Heart right ventricle (tissue), 16 donors: ENCODE data around the gene AGBL1. TPM values are rescaled to one million over a fixed set of nuclear protein-coding genes. Genes with fewer than 3 reads are reported as not detected.
"Not testable (repeated sequence)": the region's sequence is repeated elsewhere in the genome, so short reads cannot be mapped to it uniquely, and the experiment has no call there.

Experiments used
- ATAC-seq, 8 donors: fragments of 200-7000 bp; cut with Tn5 transposase; one replicate each; pipeline ENCODE4 v1.9.1; 2020; ENCODE audit warnings: mild to moderate bottlenecking in 8 of 8, moderate library complexity in 8 of 8, moderate number of reproducible peaks in 1 of 8
- DNase-seq, 2 donors: peaks; one replicate each; pipeline ENCODE4 v3.0.0-alpha.2; 2020
- H3K27ac ChIP-seq, 10 donors: fragments of 200-600 bp; sonication (generic) in 2 of 10; one replicate each; pipeline versions ENCODE4 v1.5.0 to v1.8.0; 2020 to 2022; ENCODE audit warnings: mild to moderate bottlenecking in 3 of 10
- H3K27me3 ChIP-seq, 7 donors: fragments of 200-600 bp; one replicate each; pipeline ENCODE4 v1.8.0; 2021 to 2022; ENCODE audit warnings: mild to moderate bottlenecking in 2 of 7
- H3K36me3 ChIP-seq, 9 donors: fragments of 200-600 bp; sonication (generic) in 1 of 9; one replicate each; pipeline versions ENCODE4 v1.5.0 to v1.8.0; 2020 to 2022; ENCODE audit warnings: mild to moderate bottlenecking in 2 of 9
- H3K4me1 ChIP-seq, 9 donors: fragments of 200-600 bp; sonication (generic) in 1 of 9; one replicate each; pipeline versions ENCODE4 v1.5.0 to v1.8.0; 2020 to 2022; ENCODE audit warnings: mild to moderate bottlenecking in 4 of 9
- H3K4me3 ChIP-seq, 10 donors: fragments of 200-600 bp; sonication (generic) in 2 of 10; one replicate each; pipeline versions ENCODE4 v1.5.0 to v1.8.0; 2020 to 2022; ENCODE audit warnings: mild to moderate bottlenecking in 7 of 10, moderate library complexity in 2 of 10
- H3K9me3 ChIP-seq, 11 donors: fragments of 200-600 bp in 10 of 11; sonication (generic) in 2 of 11; one replicate each; pipeline versions ENCODE4 v1.5.0 to v1.8.0; 2013 to 2022; ENCODE audit warnings: mild to moderate bottlenecking in 2 of 11, control low read depth in 1 of 11, moderate library complexity in 1 of 11
- CTCF ChIP-seq, 9 donors: fragments of 200-600 bp; sonication (generic) in 2 of 9; IDR thresholded peaks; one replicate each; pipeline versions ENCODE4 v1.5.0 to v1.8.0; 2021 to 2022; ENCODE audit warnings: antibody characterized with exemption in 9 of 9, mild to moderate bottlenecking in 5 of 9, moderate library complexity in 1 of 9
- WGBS, 2 donors: extraction: QIAGEN DNeasy Blood & Tissue Kit; methylation state at CpG; one replicate each; pipeline ENCODE4 v1.1.7; 2013; ENCODE audit warnings: inconsistent platforms in 1 of 2; 5-methylcytosine and 5-hydroxymethylcytosine counted together
- intact Hi-C, 10 donors: fragments of 100-400 bp; cut with DNase I; formaldehyde crosslinking; loops; one replicate each; pipeline versions ENCODE4 v1.11.1 to v1.14.2; 2022
- polyA plus RNA-seq, 2 donors: library from polyadenylated mRNA; stranded (reverse); fragments of 200-250 nt; gene quantifications; one replicate each; pipeline ENCODE4 v1.2.3, GENCODE V29; 2013
- total RNA-seq, 10 donors: library from RNA; stranded (reverse); fragmentation: NEBNext Ultra II Directional in 3 of 10; extraction: Animal tissue kit (Norgen Biotek cat#: 25700) in 3 of 10; gene quantifications; one replicate each; pipeline versions ENCODE4 v1.2.1 to v1.2.4, GENCODE V29; 2021 to 2023
- donor health status: Arrhythmogenic right ventricular cardiomyopathy.
- donor health status: ischemic (EF 13 %, LVEDD 7.1; RV severe dilation, severe dysfunction).
- donor health status: healthy with polysubstance abuse.
- donor health status: DM: no; HTN: yes; CAD: no.
- donor health status: DM: no; HTN: no; CAD: no.
- donor health status: ischemic (EF 25% LVEDD 6.9; RV normal size, moderate dysfunction).
- donor health status: ischemic (EF 25% LVEDD 5.7; RV mildly dilated, moderate dysfunction).
- donor health status: healthy.
- donor health status: DM: yes; HTN: yes; CAD: no.
- donor health status: Ischemic cardiomyopathy.
- donor health status: ischemic (EF 35%, LVEDD 5.7; RV mildly dilated, moderate dysfunction).
- donor health status: nonischemic (EF 11% LVEDD 7.7; RV severe dilation, severe dysfunction).
- donor health status: DM: yes; HTN: yes; CAD: no.
- donor health status: PGD.
- donor health status: ischemic (EF 29% LVEDD 5.4; RV normal size, mild dysfunction).
- donor health status: nonischemic (EF 23%, LVEDD 6.1; RV moderate dilation, normal function).

AGBL1 gene
- total and polyA plus RNA-seq, 12 donors, result 0.02 to 0.13 (median 0.09) TPM; not detected in 7

GRCh38 chr15:86526938-86527690 is 447.4 kb downstream of the AGBL1 start:
- no peak for ATAC-seq
- WGBS, 2 donors, result 60 to 75% methylated on average over 4 of the region's 4 CpGs
- Histone ChIP-seq H3K4me3 (no peak overlapping the region), H3K9me3 (peaks cover 0 to 9% (median 0%) of the 10 kb centered on the region in 11 donors), H3K4me1 (no peaks in the 10 kb centered on the region), H3K36me3 (no peaks in the 10 kb centered on the region), H3K27ac (no peak overlapping the region), H3K27me3 (no peaks in the 10 kb centered on the region)
- no peak for TF ChIP-seq CTCF (IDR thresholded peaks at IDR 0.05)
- DNase-seq, result no peak
- intact Hi-C loops, result no loop called here

GRCh38 chr15:86528094-86528493 is 448.4 kb downstream of the AGBL1 start:
- H3K27me3 ChIP-seq, H3K4me1 ChIP-seq, H3K9me3 ChIP-seq, H3K4me3 ChIP-seq, H3K27ac ChIP-seq, H3K36me3 ChIP-seq, ATAC-seq, DNase-seq, intact Hi-C loops: not testable (repeated sequence)
- 88 to 91% methylated on average over 22 to 26 of the region's 26 CpGs for WGBS, 2 donors

GRCh38 chr15:86538141-86538540 is 458.5 kb downstream of the AGBL1 start:
- no peak for TF ChIP-seq CTCF (IDR thresholded peaks at IDR 0.05)
- Histone ChIP-seq H3K4me3 (no peak overlapping the region), H3K36me3 (no peaks in the 10 kb centered on the region), H3K4me1 (no peaks in the 10 kb centered on the region), H3K27me3 (no peaks in the 10 kb centered on the region), H3K27ac (no peak overlapping the region), H3K9me3 (no peaks in the 10 kb centered on the region)
- WGBS, 2 donors, result 70 to 74% methylated on average over 2 of the region's 2 CpGs
- no peak for ATAC-seq
- intact Hi-C loops, result no loop called here
- DNase-seq, result no peak

- ATAC-seq (no peak), DNase-seq (no peak)
- Histone ChIP-seq H3K27me3 (peaks cover 0 to 7% (median 0%) of the 10 kb centered on the region in 7 donors), H3K9me3 (no peaks in the 10 kb centered on the region), H3K36me3 (no peaks in the 10 kb centered on the region), H3K4me1 (no peaks in the 10 kb centered on the region), H3K27ac (no peak overlapping the region), H3K4me3 (no peak overlapping the region)
- 65 to 85% methylated on average over 4 of the region's 4 CpGs for WGBS, 2 donors
- TF ChIP-seq CTCF (IDR thresholded peaks at IDR 0.05), result no peak
- intact Hi-C loops, result no loop called here
These were observed 461.3 kb downstream of the AGBL1 start for GRCh38 chr15:86540840-86541467.

- no peak overlapping the region for H3K4me3 ChIP-seq
- H3K36me3 ChIP-seq, result no peaks in the 10 kb centered on the region
- H3K27ac ChIP-seq, result no peak overlapping the region
- peaks cover 0 to 7% (median 0%) of the 10 kb centered on the region in 7 donors for H3K27me3 ChIP-seq
- DNase-seq (no peak), ATAC-seq (no peak)
- WGBS, 2 donors, result 51 to 75% methylated on average over 1 of the region's 1 CpG
- intact Hi-C loops, result no loop called here
- H3K4me1 ChIP-seq, result no peaks in the 10 kb centered on the region
- TF ChIP-seq CTCF (IDR thresholded peaks at IDR 0.05), result no peak
- no peaks in the 10 kb centered on the region for H3K9me3 ChIP-seq
These were observed 461.9 kb downstream of the AGBL1 start for GRCh38 chr15:86541540-86541939.
